GM19023 (cell line): ENCODE measurements around the gene ABCA8.
"Not testable (repeated sequence)": the region's sequence is repeated elsewhere in the genome, so short reads cannot be mapped to it uniquely, and the experiment has no call there.

Experiments
- ATAC-seq: cut with Tn5 transposase; IDR thresholded peaks from one replicate; pipeline ENCODE4 v1.9.1; 2021; ENCODE audit warnings: mild to moderate bottlenecking, moderate library complexity; ENCODE audit not compliant: unreplicated experiment

Gene ABCA8

GRCh38 chr17:68944435-68945035, 10.7 kb downstream of the ABCA8 start:
- no peak for ATAC-seq

- not testable (repeated sequence) for ATAC-seq
Measured at GRCh38 chr17:68943812-68944182, 11.4 kb downstream of the ABCA8 start.

DNA sequence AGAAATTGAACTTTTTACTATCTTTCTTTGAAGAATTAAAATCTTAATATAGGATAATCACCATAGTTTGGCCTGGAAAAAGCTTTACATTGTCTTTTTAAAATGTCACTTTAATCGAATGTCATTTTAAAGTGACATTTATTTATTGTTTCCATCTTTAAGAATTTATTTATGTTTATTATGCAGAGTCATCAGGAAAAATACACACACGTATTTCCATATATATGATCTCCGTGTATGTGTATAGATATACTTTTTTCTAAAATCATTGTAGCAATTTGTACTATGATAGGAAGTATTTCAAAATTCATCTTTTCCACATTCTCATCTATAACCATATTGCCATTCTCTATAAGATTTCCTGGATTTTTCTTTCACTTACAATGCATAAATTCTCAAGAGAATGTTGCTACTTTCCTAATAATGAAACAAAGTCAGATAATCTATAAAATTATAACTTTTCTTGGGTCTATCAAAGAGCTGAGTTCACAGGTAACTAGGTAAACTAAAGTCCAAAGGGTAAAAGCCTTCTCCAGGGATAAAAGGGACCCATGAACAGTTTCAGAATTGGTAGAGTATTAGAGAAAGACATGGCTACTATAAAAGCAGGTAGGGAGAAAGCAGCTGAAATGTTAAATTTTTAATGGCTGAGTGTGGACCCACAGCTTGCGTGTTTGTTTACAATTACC, 11.9 kb downstream of the ABCA8 start:
- no peak for ATAC-seq

DNA sequence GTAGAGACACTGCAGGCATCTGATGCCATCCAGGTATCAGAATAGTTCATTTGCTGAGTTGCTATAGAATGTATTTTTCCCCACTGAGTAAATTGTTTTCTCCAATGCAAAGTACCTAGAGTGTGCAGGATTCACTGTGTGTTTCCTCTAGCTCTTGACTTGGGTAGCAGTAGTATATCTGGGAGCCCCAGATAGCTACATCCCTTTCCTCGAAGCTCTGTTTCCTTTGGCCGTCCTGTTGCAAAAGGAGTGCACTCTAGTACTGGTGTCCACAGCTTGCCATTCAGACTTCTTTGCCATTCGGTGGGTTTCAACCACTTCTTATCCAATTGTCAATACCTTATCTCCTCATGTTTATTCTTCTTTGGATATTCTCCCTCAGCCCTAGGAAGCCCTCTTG, 12.8 kb downstream of the ABCA8 start:
- ATAC-seq: no peak

DNA sequence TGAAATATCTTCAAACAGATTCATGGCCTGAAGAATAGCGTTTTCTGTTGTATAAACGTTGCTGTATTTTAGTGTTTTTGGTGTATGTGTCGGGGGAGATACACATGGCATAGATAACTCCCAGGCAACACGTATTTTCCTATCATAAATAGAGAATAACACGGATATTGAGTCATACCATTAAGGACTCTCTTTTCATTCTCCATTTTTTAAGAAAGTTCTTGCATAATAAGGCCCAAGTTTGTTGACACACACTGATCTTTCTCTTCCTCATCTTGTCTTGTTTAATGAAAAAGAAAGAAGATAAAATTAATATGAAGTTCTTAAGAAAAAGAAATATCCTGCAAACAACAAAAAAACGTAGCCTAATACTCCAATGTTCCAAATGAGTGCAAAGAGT, 13.4 kb downstream of the ABCA8 start:
- ATAC-seq: no peak

DNA sequence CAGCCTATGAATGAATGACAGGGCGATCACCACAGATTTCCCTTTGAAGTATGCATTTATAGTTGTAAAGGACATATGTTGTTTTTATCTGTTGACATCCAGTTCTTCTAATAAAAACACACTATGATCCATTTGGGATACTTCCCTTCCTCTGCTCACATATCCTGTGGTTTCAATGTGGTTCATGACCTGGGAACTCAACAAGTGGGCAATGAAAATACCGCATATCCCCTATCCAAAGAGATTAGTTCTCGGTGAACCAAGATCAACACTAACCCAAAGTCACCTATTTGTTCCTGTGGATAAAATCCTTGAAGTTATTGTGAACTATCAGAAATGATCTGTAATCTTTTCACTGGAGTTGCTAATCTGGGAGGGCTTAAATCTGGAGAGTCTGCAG, 16.0 kb downstream of the ABCA8 start:
- no peak for ATAC-seq

GRCh38 chr17:68937890-68938514, 17.2 kb downstream of the ABCA8 start:
- ATAC-seq: no peak

DNA sequence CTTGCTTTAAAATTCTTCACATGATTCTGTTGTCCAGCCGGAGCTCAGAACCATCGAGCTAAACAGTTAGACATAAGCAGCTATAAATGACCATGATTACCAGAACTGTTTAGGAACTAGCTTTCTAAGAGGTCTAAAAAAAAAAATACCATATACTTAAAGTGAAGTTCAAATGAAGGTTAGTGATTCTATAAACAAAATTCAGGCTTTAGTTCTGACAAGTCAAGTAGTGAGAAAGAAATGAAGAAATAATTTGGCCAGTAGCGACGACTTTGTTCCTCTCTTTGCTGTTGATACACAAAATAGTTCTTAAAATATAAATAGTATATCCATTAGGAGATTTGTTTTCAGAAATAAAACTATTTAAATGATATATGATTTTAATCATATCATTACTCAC, 27.7 kb downstream of the ABCA8 start:
- ATAC-seq: no peak

GRCh38 chr17:68924793-68925720, 30.1 kb downstream of the ABCA8 start:
- ATAC-seq: no peak

- ATAC-seq: no peak
Measured at GRCh38 chr17:68910789-68911431, 44.3 kb downstream of the ABCA8 start.

DNA sequence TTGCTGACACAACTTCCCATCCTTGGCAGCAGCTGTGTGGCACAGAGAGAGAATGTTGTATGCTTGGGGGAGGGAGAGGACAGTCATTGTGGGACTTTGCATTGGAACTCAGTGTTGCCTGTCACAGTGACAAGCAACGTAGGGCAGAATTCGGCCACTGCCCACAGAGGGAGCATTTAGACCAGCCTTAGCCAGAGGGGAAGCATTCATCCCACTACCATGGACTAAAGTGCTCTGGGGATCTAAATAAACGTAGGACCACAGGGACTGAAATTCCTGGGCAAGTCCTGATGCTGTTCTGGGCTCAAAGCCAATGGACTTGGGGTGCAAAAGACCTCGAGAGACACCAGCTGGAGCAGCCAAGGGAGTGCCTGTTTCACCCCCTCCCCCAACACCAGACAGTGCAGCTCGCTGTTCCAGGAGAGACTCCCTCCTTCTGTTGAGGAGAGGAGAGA, 44.9 kb downstream of the ABCA8 start:
- no peak for ATAC-seq

GRCh38 chr17:68909066-68909465, 46.1 kb downstream of the ABCA8 start:
- no peak for ATAC-seq

GRCh38 chr17:68908045-68908444, 47.1 kb downstream of the ABCA8 start:
- ATAC-seq: peak; percentile 74

DNA sequence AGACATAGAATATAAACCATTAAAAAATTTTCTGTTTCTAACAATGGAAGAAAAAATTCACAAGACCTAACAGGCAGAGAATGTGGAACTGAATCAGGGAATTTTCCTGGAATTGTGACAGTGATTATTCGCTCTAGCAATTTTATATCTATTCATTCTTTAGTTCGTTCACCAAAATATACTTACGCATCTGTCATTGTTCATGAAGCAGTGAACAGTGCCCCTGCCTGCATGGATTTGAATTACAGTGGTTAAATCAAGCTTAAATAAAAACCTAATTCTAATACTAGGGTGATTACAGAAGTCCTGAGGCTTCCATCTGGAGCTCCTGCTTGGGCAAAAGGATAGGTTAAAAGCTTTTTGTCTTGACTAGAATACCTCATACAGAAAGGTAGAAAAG, 48.6 kb downstream of the ABCA8 start:
- ATAC-seq: no peak

DNA sequence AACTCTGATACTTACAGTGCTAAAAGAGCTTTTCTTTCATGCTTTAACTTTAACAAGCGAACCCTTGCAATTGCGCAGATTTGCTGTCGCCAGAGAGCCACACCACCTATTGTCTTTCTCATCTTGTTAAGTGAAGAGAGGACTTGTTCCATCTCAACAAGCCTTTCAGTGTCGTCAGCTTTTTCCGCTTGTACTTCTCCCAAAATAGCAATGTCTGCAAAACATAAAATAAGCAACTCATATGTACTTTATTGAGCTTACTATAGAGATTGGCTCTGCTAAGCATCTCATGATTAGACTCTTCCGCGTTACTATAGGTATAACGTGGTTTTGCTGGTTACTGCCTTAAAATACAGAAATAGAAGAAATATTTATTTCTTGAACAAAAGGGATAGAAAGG, 51.9 kb downstream of the ABCA8 start:
- no peak for ATAC-seq

GRCh38 chr17:68897557-68897956, 57.6 kb downstream of the ABCA8 start:
- no peak for ATAC-seq

GRCh38 chr17:68892658-68893057, 62.5 kb downstream of the ABCA8 start:
- ATAC-seq: no peak

DNA sequence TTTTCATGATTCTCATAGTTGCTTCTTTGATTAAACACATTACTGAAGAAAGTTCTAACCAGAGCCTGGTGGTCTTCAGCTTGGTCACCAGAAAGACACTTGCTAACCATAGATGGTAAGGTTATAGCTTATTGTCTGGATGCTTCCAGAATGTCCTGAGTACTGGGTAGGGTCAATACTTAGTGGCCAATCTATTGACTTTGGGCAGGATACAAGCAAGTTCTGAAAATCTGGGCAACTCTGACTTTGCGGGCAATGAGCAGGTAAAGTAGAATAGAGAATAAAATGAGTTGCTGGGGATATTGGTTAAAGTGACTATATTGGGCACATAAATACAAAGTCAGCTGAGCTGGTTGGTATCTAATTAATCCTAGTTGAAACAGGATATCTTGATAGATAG, 63.0 kb downstream of the ABCA8 start:
- ATAC-seq: no peak

- ATAC-seq: no peak
Measured at GRCh38 chr17:68886401-68886800, 68.8 kb downstream of the ABCA8 start.

DNA sequence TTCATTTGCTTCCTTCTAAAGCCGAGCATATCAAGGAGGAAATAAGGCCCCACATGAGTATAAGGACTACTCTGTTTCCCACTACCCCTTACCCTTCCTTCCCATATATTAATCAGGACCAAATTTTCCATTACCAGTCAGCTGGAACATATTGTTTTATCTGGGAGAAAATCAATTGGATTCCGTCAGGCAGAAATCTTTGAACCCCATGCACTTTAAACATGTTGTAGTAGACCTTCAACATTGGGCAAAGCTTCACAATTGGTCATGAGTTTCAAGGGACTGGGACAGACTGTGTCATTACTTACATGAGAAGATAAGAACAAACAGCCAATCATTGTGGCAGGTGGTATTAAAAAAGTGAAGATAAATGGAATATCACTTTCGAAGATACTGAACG, 70.3 kb downstream of the ABCA8 start:
- no peak for ATAC-seq
